ENCODE data around the gene DNAI2. TPM values are rescaled to one million over a fixed set of nuclear protein-coding genes. Genes with fewer than 3 reads are reported as not detected.

The DNAI2 gene
- total RNA-seq, 1 experiment from 2014 or later, result not detected

GRCh38 chr17:74358697-74359096 is 84.7 kb downstream of the DNAI2 start:
- peaks cover 9% of the 10 kb centered on the region; the same call in 1 of the 2 replicates for H3K27me3 ChIP-seq (ENCODE audit: control insufficient read depth, insufficient read depth, low read length)

GRCh38 chr17:74359916-74360315 is 85.9 kb downstream of the DNAI2 start:
- H3K27me3 ChIP-seq (ENCODE audit: control insufficient read depth, insufficient read depth, low read length), result peaks cover 9% of the 10 kb centered on the region; the same call in 1 of the 2 replicates
- no peaks in the 10 kb centered on the region for H3K36me3 ChIP-seq (replicated peaks; ENCODE audit: control insufficient read depth, insufficient read depth, low read length)
- no peak overlapping the region for H3K4me3 ChIP-seq (ENCODE audit: insufficient read depth, low read depth, low read length)
- DNase-seq, result no peak

More at GRCh38 chr17:74358697-74359096, 84.7 kb downstream of the DNAI2 start:
- Histone ChIP-seq H3K36me3 (replicated peaks; ENCODE audit: control insufficient read depth, insufficient read depth, low read length) (no peaks in the 10 kb centered on the region), H3K4me3 (ENCODE audit: insufficient read depth, low read depth, low read length) (no peak overlapping the region)
- no peak for DNase-seq

GRCh38 chr17:74360899-74361229 is 86.8 kb downstream of the DNAI2 start:
- Histone ChIP-seq H3K4me3 (ENCODE audit: insufficient read depth, low read depth, low read length) (no peak overlapping the region), H3K36me3 (replicated peaks; ENCODE audit: control insufficient read depth, insufficient read depth, low read length) (no peaks in the 10 kb centered on the region), H3K27me3 (ENCODE audit: control insufficient read depth, insufficient read depth, low read length) (peaks cover 9% of the 10 kb centered on the region; the same call in 1 of the 2 replicates)
- DNase-seq, result no peak

- H3K4me3 ChIP-seq (ENCODE audit: insufficient read depth, low read depth, low read length), result no peak within 1 kb of the TSS
- DNase-seq, result peak; percentile 97
- peaks cover 6% of the 10 kb centered on the region; the same call in 1 of the 2 replicates for H3K27me3 ChIP-seq (ENCODE audit: control insufficient read depth, insufficient read depth, low read length)
- H3K36me3 ChIP-seq (replicated peaks; ENCODE audit: control insufficient read depth, insufficient read depth, low read length), result no peaks in the 10 kb centered on the region
Measured at GRCh38 chr17:74361230-74362068, 87.4 kb downstream of the DNAI2 start, which contains the start of gene BTBD17. Gene BTBD17, minus strand, starts transcription at chr17:74361868. Its CDS starts 49 bp downstream, at chr17:74361819.

- DNase-seq, result no peak
Measured at GRCh38 chr17:74362069-74362405, 88.0 kb downstream of the DNAI2 start.

GRCh38 chr17:74362810-74363498 is 88.9 kb downstream of the DNAI2 start:
- Histone ChIP-seq H3K27me3 (ENCODE audit: control insufficient read depth, insufficient read depth, low read length) (no peaks in the 10 kb centered on the region), H3K36me3 (replicated peaks; ENCODE audit: control insufficient read depth, insufficient read depth, low read length) (no peaks in the 10 kb centered on the region), H3K4me3 (ENCODE audit: insufficient read depth, low read depth, low read length) (no peak overlapping the region)
- DNase-seq, result no peak

More at GRCh38 chr17:74362069-74362405, 88.0 kb downstream of the DNAI2 start:
- no peaks in the 10 kb centered on the region for H3K36me3 ChIP-seq (replicated peaks; ENCODE audit: control insufficient read depth, insufficient read depth, low read length)
- no peak overlapping the region for H3K4me3 ChIP-seq (ENCODE audit: insufficient read depth, low read depth, low read length)
- H3K27me3 ChIP-seq (ENCODE audit: control insufficient read depth, insufficient read depth, low read length), result peaks cover 4% of the 10 kb centered on the region; the same call in 1 of the 2 replicates

Other genes with a start within 250 kb of the DNAI2 start
- gene RPL38, start 70.6 kb upstream of the DNAI2 start, total RNA-seq (2014; rRNA removed; shearing (Covaris generic)), result 1,534 and 2,134 TPM in 2 replicates
- 2.5 and 7.4 TPM in 2 replicates for gene TTYH2, start 60.7 kb upstream of the DNAI2 start, total RNA-seq (2014; rRNA removed; shearing (Covaris generic))
- 0.52 and 1.1 TPM in 2 replicates for gene KIF19, start 52.0 kb downstream of the DNAI2 start, total RNA-seq (2014; rRNA removed; shearing (Covaris generic))
- gene BTBD17, start 87.6 kb downstream of the DNAI2 start, total RNA-seq (2014; rRNA removed; shearing (Covaris generic)), result 1.3 and 1.4 TPM in 2 replicates
- gene GPR142, start 93.3 kb downstream of the DNAI2 start, total RNA-seq (2014; rRNA removed; shearing (Covaris generic)), result not detected in 2 replicates
- 35.3 and 48.8 TPM in 2 replicates for gene GPRC5C, start 157.9 kb downstream of the DNAI2 start, total RNA-seq (2014; rRNA removed; shearing (Covaris generic))
- gene CD300A, start 192.4 kb downstream of the DNAI2 start, total RNA-seq (2014; rRNA removed; shearing (Covaris generic)), result 0.07 and 0.48 TPM in 2 replicates